Thymus (tissue), 11 donors: ENCODE results near the gene OTULIN. TPM values are rescaled to one million over a fixed set of nuclear protein-coding genes. Genes with fewer than 3 reads are reported as not detected.

Experiments used
- DNase-seq, 9 donors: peaks; one replicate each; pipeline ENCODE4 v3.0.0-alpha.2; 2013; ENCODE audit warnings: low spot score in 9 of 9, low read depth in 6 of 9, missing footprints in 1 of 9
- H3K27ac ChIP-seq, 2 donors: one replicate each; pipeline ENCODE4 v1.5.1; 2013; ENCODE audit warnings: control low read depth in 1 of 2, low read depth in 1 of 2, low read length in 1 of 2, mild to moderate bottlenecking in 1 of 2, moderate library complexity in 1 of 2
- H3K27me3 ChIP-seq, 2 donors: one replicate each; pipeline ENCODE4 v1.5.1; 2013; ENCODE audit warnings: low read length in 1 of 2; ENCODE audit not compliant: control insufficient read depth in 2 of 2, insufficient read depth in 1 of 2
- H3K36me3 ChIP-seq, 2 donors: one replicate each; pipeline ENCODE4 v1.5.1; 2013; ENCODE audit warnings: low read length in 1 of 2, mild to moderate bottlenecking in 1 of 2, moderate library complexity in 1 of 2; ENCODE audit not compliant: control insufficient read depth in 2 of 2, insufficient read depth in 2 of 2
- H3K4me1 ChIP-seq, 2 donors: one replicate each; pipeline ENCODE4 v1.5.1; 2013; ENCODE audit warnings: low read length in 2 of 2; ENCODE audit not compliant: control insufficient read depth in 2 of 2, insufficient read depth in 2 of 2
- H3K4me3 ChIP-seq, 2 donors: one replicate each; pipeline ENCODE4 v1.5.1; 2013; ENCODE audit warnings: low read length in 2 of 2, control low read depth in 1 of 2, mild to moderate bottlenecking in 1 of 2
- H3K9me3 ChIP-seq, 2 donors: one replicate each; pipeline ENCODE4 v1.5.1; 2013; ENCODE audit warnings: low read length in 1 of 2, mild to moderate bottlenecking in 1 of 2; ENCODE audit not compliant: control insufficient read depth in 2 of 2, insufficient read depth in 1 of 2
- WGBS: extraction: QIAGEN DNeasy Blood & Tissue Kit; methylation state at CpG from one replicate; pipeline ENCODE4 v1.1.7; 2013; 5-methylcytosine and 5-hydroxymethylcytosine counted together
- polyA plus RNA-seq: library from polyadenylated mRNA; stranded (reverse); fragments of 200-250 nt; gene quantifications from one replicate; pipeline ENCODE4 v1.2.3, GENCODE V29; 2013
- total RNA-seq: library from RNA; stranded (reverse); fragments of 120-200 nt; gene quantifications from one replicate; pipeline ENCODE4 v1.2.4, GENCODE V29; 2013
- donor health status: healthy.

The OTULIN gene
- total and polyA plus RNA-seq, 2 donors = 9.1 to 23.3 TPM

GRCh38 chr5:14672082-14672481 is 7.6 kb downstream of the OTULIN start:
- H3K36me3 ChIP-seq = peaks cover 4 to 12% of the 10 kb centered on the region in 2 donors
- H3K27ac ChIP-seq = peak overlapping the region; percentile 1 to 68
- DNase-seq = no peak
- no peak overlapping the region for H3K4me3 ChIP-seq
- H3K4me1 ChIP-seq = peaks cover 9 to 41% of the 10 kb centered on the region in 2 donors
- whole genome bisulfite sequencing = 86% methylated on average over 4 of the region's 4 CpGs
- no peaks in the 10 kb centered on the region for H3K9me3 ChIP-seq
- no peaks in the 10 kb centered on the region for H3K27me3 ChIP-seq

- DNase-seq = no peak
- Histone ChIP-seq H3K4me1 (peaks cover 9 to 36% of the 10 kb centered on the region in 2 donors), H3K9me3 (no peaks in the 10 kb centered on the region), H3K27me3 (no peaks in the 10 kb centered on the region), H3K27ac (peak overlapping the region in 1 of 2 donors; percentile 23), H3K4me3 (no peak overlapping the region), H3K36me3 (peaks cover 4 to 12% of the 10 kb centered on the region in 2 donors)
- 96% methylated on average over 9 of the region's 9 CpGs for WGBS
Measured at GRCh38 chr5:14672484-14673394, 8.2 kb downstream of the OTULIN start.

- 97% methylated on average over 3 of the region's 3 CpGs for WGBS
Measured at GRCh38 chr5:14673443-14673842, 8.9 kb downstream of the OTULIN start.

GRCh38 chr5:14674983-14675854 is 10.7 kb downstream of the OTULIN start:
- Histone ChIP-seq H3K36me3 (peaks cover 8 to 19% of the 10 kb centered on the region in 2 donors), H3K9me3 (no peaks in the 10 kb centered on the region), H3K27ac (peak overlapping the region; percentile 59 to 71), H3K4me1 (peaks cover 7 to 38% of the 10 kb centered on the region in 2 donors), H3K27me3 (no peaks in the 10 kb centered on the region), H3K4me3 (no peak overlapping the region)
- 85% methylated on average over 8 of the region's 8 CpGs for WGBS
- no peak for DNase-seq

More at GRCh38 chr5:14673443-14673842, 8.9 kb downstream of the OTULIN start:
- peaks cover 4 to 11% of the 10 kb centered on the region in 2 donors for H3K36me3 ChIP-seq
- no peak overlapping the region for H3K4me3 ChIP-seq
- no peak overlapping the region for H3K27ac ChIP-seq
- DNase-seq = no peak
- H3K27me3 ChIP-seq = no peaks in the 10 kb centered on the region
- H3K9me3 ChIP-seq = no peaks in the 10 kb centered on the region
- H3K4me1 ChIP-seq = peaks cover 7 to 42% of the 10 kb centered on the region in 2 donors

- H3K9me3 ChIP-seq = no peaks in the 10 kb centered on the region
- peaks cover 7 to 35% of the 10 kb centered on the region in 2 donors for H3K4me1 ChIP-seq
- WGBS = 7% methylated on average over 6 of the region's 6 CpGs
- H3K27me3 ChIP-seq = no peaks in the 10 kb centered on the region
- H3K27ac ChIP-seq = peak overlapping the region; percentile 59 to 77
- peak in 1 of 9 donors; percentile 34 for DNase-seq
- peaks cover 12 to 23% of the 10 kb centered on the region in 2 donors for H3K36me3 ChIP-seq
- H3K4me3 ChIP-seq = no peak overlapping the region
Measured at GRCh38 chr5:14675865-14676300, 11.4 kb downstream of the OTULIN start.

GRCh38 chr5:14676320-14676719 is 11.8 kb downstream of the OTULIN start:
- H3K4me1 ChIP-seq = peaks cover 7 to 32% of the 10 kb centered on the region in 2 donors
- peak overlapping the region; percentile 59 to 77 for H3K27ac ChIP-seq
- H3K36me3 ChIP-seq = peaks cover 14 to 26% of the 10 kb centered on the region in 2 donors
- no peaks in the 10 kb centered on the region for H3K27me3 ChIP-seq
- H3K4me3 ChIP-seq = no peak overlapping the region
- H3K9me3 ChIP-seq = no peaks in the 10 kb centered on the region
- WGBS = 33% methylated on average over 3 of the region's 3 CpGs
- no peak for DNase-seq

DNA sequence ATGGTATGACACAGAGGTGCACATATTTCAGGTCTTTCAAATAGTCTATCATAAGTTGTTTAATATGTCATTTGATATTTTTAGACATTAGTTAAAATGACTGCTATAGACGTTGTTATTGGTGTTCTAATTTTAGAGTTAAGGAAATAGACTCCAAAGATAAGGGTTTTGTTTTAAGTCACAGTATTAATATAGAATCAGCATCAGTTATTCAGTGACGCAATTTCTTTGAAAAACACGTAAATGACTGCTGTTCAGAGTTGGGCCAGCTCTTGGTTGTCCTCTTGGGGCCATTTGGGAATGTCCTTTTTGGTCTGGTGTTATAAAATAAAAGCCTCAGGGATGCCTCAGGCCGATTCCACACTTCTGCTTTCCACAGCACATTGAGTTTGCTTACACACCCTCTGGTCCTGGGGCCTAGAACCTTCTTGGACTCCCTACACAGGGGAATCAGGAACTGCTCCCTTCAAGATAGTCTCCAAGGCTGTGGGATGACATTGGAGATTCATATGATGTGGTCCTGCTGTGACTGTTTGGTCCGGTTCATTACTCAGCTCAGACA is 14.3 kb downstream of the OTULIN start:
- no peaks in the 10 kb centered on the region for H3K9me3 ChIP-seq
- H3K27ac ChIP-seq = peak overlapping the region in 1 of 2 donors; percentile 37
- no peak for DNase-seq
- peaks cover 31 to 41% of the 10 kb centered on the region in 2 donors for H3K36me3 ChIP-seq
- WGBS = 94% methylated on average over 5 of the region's 5 CpGs
- H3K4me3 ChIP-seq = no peak overlapping the region
- H3K4me1 ChIP-seq = peaks cover 7 to 22% of the 10 kb centered on the region in 2 donors
- H3K27me3 ChIP-seq = no peaks in the 10 kb centered on the region

GRCh38 chr5:14679595-14679994 is 15.1 kb downstream of the OTULIN start:
- H3K9me3 ChIP-seq = no peaks in the 10 kb centered on the region
- peaks cover 7 to 22% of the 10 kb centered on the region in 2 donors for H3K4me1 ChIP-seq
- DNase-seq = no peak
- H3K36me3 ChIP-seq = peaks cover 30 to 36% of the 10 kb centered on the region in 2 donors
- whole genome bisulfite sequencing = 97% methylated on average over 1 of the region's 1 CpG
- no peak overlapping the region for H3K4me3 ChIP-seq
- H3K27me3 ChIP-seq = no peaks in the 10 kb centered on the region
- H3K27ac ChIP-seq = no peak overlapping the region
